Uterus (tissue), 2 donors: ENCODE measurements around the gene KCNMB1.

Experiments
- CTCF ChIP-seq, 4 experiments: fragments of 200-600 bp in 2 of 4; fragments of 450-650 bp in 2 of 4; sonication (generic) in 2 of 4; IDR thresholded peaks; one replicate each; pipeline ENCODE4 v1.5.1; 2016 to 2019; ENCODE audit warnings: antibody characterized with exemption in 4 of 4, mild to moderate bottlenecking in 2 of 4, moderate library complexity in 1 of 4
- POLR2A ChIP-seq, 2 donors: fragments of 450-650 bp; IDR thresholded peaks; one replicate each; pipeline ENCODE4 v1.6.1; 2016; ENCODE audit warnings: antibody characterized with exemption in 2 of 2, mild to moderate bottlenecking in 1 of 2, moderate library complexity in 1 of 2

GRCh38 chr5:170430866-170431437, 41.8 kb upstream of the KCNMB1 start:
- TF ChIP-seq CTCF (IDR thresholded peaks at IDR 0.05) = no peak
- no peak for TF ChIP-seq POLR2A (IDR thresholded peaks at IDR 0.05)
